Bronchial epithelial cell (primary cell): ENCODE results near the gene PMEPA1. TPM values are rescaled to one million over a fixed set of nuclear protein-coding genes. Genes with fewer than 3 reads are reported as not detected.

Source experiments
- DNase-seq: peaks from one replicate; pipeline ENCODE4 v3.0.0-alpha.2; 2010; ENCODE audit warnings: low read depth
- FAIRE-seq: peaks from 2 replicates; lab custom pipeline; 2011; peaks lifted over from hg19 to GRCh38; lab: Jason Lieb, UNC
- H3K27me3 ChIP-seq: 2 replicates; pipeline ENCODE4 v1.5.1; 2011; ENCODE audit warnings: low read length; ENCODE audit not compliant: control insufficient read depth, insufficient read depth
- H3K36me3 ChIP-seq: 2 replicates; pipeline ENCODE4 v1.5.1; 2011; ENCODE audit warnings: low read length; ENCODE audit not compliant: control insufficient read depth, insufficient read depth
- H3K4me3 ChIP-seq: 2 replicates; pipeline ENCODE4 v1.5.1; 2011; ENCODE audit warnings: mild to moderate bottlenecking, low read depth, low read length, control low read depth
- total RNA-seq: library from RNA; depleted of rRNA; stranded (reverse); fragments of >200 nt; gene quantifications from 2 replicates; pipeline ENCODE4 v1.2.1, GENCODE V29; 2014
- TF ChIP-seq, protein P1 (sequence below): IDR thresholded peaks from 2 replicates; pipeline ENCODE4 v1.5.1; 2011; ENCODE audit warnings: mild to moderate bottlenecking, moderate library complexity, low read length, control low read depth, inconsistent platforms; ENCODE audit not compliant: insufficient read depth, severe bottlenecking

PMEPA1 gene
- total RNA-seq, 1 donor from 2014 or later = 51.1 TPM

GRCh38 chr20:57657535-57658446, 52.0 kb downstream of the PMEPA1 start:
- TF ChIP-seq, protein P1, sequence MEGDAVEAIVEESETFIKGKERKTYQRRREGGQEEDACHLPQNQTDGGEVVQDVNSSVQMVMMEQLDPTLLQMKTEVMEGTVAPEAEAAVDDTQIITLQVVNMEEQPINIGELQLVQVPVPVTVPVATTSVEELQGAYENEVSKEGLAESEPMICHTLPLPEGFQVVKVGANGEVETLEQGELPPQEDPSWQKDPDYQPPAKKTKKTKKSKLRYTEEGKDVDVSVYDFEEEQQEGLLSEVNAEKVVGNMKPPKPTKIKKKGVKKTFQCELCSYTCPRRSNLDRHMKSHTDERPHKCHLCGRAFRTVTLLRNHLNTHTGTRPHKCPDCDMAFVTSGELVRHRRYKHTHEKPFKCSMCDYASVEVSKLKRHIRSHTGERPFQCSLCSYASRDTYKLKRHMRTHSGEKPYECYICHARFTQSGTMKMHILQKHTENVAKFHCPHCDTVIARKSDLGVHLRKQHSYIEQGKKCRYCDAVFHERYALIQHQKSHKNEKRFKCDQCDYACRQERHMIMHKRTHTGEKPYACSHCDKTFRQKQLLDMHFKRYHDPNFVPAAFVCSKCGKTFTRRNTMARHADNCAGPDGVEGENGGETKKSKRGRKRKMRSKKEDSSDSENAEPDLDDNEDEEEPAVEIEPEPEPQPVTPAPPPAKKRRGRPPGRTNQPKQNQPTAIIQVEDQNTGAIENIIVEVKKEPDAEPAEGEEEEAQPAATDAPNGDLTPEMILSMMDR = no peak
- FAIRE-seq = peak; percentile 13
- H3K4me3 ChIP-seq = no peak overlapping the region
- H3K36me3 ChIP-seq = peaks cover 34% of the 10 kb centered on the region
- peak; percentile 85 for DNase-seq
- no peaks in the 10 kb centered on the region for H3K27me3 ChIP-seq

DNA sequence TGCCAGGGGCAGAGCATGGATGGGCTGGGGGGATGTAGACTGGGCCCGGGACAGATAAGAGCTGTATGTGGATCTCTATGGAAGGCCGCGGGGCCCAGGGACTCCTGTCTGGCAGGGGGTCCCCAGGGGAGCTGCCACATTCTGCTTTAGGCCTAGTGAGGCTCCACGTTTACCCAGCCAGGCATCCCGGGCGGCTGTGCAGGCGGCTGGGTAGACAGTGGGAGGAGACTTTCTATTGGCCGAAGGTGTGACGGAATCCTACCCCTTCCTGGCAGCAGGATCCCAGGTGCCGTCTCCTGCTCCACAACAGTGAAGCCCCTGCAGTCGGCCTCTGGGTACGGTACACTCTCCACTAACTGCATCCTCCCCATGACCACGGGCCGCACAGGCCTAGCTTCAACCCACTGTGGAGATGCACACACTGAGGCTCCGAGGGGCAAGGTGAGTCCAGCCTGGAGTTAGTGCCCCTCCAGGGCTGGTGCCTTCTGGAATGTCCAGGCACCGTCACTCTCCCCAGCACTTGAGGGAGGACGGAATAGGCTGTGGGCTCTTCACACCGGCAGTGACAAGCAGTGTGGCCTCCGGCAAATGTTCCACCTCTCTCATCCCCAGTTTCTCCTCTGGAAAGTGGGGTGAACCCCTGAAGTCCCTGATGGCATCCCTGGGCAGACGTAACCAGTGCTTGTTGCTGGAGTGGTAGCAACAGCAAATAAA, 52.8 kb downstream of the PMEPA1 start:
- DNase-seq (no peak), FAIRE-seq (no peak)
- Histone ChIP-seq H3K4me3 (no peak overlapping the region), H3K27me3 (no peaks in the 10 kb centered on the region), H3K36me3 (peaks cover 40% of the 10 kb centered on the region)
- TF ChIP-seq, protein P1 = no peak

GRCh38 chr20:57656252-57656820, 53.5 kb downstream of the PMEPA1 start:
- FAIRE-seq (no peak), DNase-seq (no peak)
- TF ChIP-seq, protein P1 = no peak
- Histone ChIP-seq H3K4me3 (no peak overlapping the region), H3K27me3 (no peaks in the 10 kb centered on the region), H3K36me3 (peaks cover 41% of the 10 kb centered on the region)

DNA sequence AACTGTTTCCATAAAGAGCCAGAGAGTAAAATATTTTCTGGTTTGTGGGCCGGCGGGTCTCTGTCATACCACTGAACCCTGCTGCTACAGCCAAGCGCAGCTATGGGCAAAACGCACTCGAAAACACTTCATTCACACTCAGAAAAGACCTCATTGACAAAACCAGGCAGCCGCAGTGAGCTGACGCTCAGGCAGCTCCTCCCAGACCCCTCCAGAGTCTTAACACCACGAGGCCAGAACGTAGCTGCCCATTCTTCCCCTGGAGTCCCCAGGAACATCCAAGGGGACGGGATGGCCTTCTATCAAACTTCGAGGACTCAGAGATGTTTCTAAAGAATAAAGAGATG, 54.0 kb downstream of the PMEPA1 start:
- Histone ChIP-seq H3K36me3 (peaks cover 41% of the 10 kb centered on the region), H3K4me3 (no peak overlapping the region), H3K27me3 (no peaks in the 10 kb centered on the region)
- TF ChIP-seq, protein P1 = no peak
- FAIRE-seq (no peak), DNase-seq (no peak)

- FAIRE-seq (no peak), DNase-seq (no peak)
- Histone ChIP-seq H3K4me3 (no peak overlapping the region), H3K27me3 (no peaks in the 10 kb centered on the region), H3K36me3 (peaks cover 42% of the 10 kb centered on the region)
- TF ChIP-seq, protein P1 = no peak
These were observed 54.6 kb downstream of the PMEPA1 start for GRCh38 chr20:57654998-57655808.
